ENCODE data around the gene ST14.

The ST14 gene

DNA sequence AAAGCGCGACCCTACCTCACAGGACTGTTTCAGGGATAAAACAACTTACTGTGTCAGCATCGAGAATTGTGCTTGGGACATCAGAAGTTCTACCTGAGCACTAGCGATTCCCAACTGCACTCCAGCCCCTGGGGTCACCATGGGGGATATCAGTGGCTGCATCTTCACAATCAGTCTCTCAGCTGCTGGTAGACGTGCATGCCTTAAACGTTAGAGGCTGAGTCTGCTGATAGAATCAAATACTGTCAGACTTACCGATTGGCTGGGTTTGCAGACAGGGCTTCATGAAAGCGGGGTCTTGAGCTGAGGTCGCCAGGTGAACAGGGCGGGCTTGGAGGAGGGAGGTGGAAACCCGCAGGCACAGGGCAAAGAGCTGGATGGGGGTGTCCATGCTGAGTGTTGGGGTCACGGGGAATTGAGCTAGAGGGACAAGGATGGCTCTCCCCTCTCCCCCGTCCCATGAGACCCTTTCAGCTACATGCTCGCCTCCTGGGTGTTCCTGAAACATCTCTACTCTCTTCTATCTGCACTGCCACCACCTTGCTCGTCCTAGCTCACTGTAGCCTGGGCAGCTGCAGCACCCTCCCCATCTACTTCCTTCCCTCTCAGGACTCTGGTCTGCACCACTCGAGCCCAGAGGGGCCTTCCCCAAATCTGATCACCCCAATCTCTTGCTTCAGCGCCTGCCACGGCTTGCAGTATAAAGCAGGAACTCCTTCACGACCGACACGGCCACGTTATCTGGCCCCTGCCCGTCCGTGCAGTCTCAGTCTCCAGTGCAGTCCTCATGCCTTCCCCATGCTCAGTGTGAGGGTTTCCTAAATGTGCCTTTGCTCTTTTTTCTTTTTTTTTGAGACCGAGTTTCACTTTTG is 43.5 kb downstream of the ST14 start:
- TF ChIP-seq, protein P1, sequence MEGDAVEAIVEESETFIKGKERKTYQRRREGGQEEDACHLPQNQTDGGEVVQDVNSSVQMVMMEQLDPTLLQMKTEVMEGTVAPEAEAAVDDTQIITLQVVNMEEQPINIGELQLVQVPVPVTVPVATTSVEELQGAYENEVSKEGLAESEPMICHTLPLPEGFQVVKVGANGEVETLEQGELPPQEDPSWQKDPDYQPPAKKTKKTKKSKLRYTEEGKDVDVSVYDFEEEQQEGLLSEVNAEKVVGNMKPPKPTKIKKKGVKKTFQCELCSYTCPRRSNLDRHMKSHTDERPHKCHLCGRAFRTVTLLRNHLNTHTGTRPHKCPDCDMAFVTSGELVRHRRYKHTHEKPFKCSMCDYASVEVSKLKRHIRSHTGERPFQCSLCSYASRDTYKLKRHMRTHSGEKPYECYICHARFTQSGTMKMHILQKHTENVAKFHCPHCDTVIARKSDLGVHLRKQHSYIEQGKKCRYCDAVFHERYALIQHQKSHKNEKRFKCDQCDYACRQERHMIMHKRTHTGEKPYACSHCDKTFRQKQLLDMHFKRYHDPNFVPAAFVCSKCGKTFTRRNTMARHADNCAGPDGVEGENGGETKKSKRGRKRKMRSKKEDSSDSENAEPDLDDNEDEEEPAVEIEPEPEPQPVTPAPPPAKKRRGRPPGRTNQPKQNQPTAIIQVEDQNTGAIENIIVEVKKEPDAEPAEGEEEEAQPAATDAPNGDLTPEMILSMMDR (IDR thresholded peaks at IDR 0.05): no peak
- TF ChIP-seq ZFX (IDR thresholded peaks at IDR 0.05; ENCODE audit: borderline replicate concordance): no peak
- H3K27ac ChIP-seq: no peak overlapping the region

DNA sequence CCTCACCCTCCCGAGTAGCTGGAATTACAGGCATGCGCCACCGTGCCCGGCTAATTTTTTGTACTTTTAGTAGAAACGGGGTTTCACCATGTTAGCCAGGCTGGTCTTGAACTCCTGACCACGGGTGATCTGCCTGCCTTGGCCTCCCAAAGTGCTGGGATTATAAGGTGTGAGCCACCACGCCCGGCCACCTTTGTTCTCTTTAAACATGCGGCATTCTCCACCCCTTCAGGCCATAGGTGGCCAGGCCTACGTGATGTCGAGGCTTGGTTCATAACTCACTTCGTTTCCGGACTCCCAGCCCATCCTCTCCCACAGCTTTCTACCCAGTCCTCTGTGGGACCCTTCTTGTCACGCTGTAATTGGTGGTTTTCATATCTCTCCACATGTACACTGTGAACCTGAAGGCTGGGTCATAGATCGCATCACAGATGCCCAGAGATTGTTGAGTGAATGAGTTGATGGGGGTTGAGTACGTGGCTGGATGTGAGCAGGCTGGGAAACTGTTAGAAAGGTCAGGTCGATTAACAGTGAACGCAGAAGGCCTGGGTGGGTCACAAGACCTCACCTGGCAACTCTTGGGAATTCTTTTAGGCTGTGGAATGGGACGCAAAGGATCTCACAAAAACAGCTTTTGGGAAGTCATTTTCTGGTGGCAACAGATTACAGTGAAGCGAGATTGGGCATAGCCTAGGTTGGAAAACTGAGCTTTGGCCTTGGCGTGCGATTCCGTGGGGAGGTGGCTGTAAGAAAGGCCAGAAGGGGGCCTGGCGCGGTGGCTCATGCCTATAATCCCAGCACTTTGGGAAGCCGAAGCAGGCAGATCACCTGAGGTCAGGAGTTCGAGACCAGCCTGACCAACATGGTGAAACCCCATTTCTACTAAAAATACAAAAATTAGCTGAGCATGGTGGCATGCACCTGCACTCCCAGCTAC is 44.5 kb downstream of the ST14 start:
- TF ChIP-seq, protein P1 (IDR thresholded peaks at IDR 0.05): no peak
- TF ChIP-seq ZFX (IDR thresholded peaks at IDR 0.05; ENCODE audit: borderline replicate concordance): no peak

DNA sequence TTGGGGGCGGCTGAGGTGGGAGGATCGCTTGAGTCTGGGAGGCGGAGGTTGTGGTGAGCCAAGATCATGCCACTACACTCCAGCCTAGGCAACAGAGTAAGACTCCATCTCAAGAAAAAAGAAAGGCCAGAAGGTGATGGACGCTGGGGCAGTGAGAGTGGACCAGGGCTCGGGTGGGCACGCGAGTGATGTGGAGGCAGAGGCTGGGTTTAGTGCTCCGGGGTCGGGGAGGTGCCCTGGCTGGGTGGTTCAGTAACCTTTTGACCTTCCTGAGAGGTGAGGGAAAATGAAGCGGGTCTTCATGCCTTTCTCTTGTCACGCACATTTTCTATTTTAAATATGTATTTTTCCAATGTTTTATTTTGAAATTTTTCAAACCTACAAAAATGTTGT is 45.1 kb downstream of the ST14 start:
- H3K27ac ChIP-seq: no peak overlapping the region
- TF ChIP-seq, protein P1 (IDR thresholded peaks at IDR 0.05): no peak
- no peak for TF ChIP-seq ZFX (IDR thresholded peaks at IDR 0.05; ENCODE audit: borderline replicate concordance)

More for the DNA sequence above, 44.5 kb downstream of the ST14 start:
- no peak overlapping the region for H3K27ac ChIP-seq

DNA sequence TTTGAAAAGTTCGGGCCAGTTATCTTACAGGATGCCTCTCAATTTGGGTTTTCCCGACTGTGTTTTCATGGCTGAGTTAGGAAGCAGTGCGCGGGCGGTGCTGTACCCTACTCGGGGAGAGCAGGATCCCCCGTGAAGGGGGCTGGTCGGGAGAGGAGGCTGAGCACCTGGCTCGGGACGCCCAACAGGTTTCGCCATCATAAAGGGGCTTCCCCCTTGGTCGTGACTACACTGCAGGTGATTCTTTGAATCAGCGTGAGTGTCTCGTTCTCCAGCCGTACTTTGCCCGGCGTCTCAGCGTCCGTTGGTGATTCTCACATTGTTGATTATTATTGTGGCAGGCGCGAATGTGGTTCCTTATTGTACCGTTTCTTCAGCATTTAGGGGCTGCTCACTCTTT is 46.6 kb downstream of the ST14 start:
- H3K27ac ChIP-seq: no peak overlapping the region
- TF ChIP-seq, protein P1 (IDR thresholded peaks at IDR 0.05): no peak
- TF ChIP-seq ZFX (IDR thresholded peaks at IDR 0.05; ENCODE audit: borderline replicate concordance): no peak

DNA sequence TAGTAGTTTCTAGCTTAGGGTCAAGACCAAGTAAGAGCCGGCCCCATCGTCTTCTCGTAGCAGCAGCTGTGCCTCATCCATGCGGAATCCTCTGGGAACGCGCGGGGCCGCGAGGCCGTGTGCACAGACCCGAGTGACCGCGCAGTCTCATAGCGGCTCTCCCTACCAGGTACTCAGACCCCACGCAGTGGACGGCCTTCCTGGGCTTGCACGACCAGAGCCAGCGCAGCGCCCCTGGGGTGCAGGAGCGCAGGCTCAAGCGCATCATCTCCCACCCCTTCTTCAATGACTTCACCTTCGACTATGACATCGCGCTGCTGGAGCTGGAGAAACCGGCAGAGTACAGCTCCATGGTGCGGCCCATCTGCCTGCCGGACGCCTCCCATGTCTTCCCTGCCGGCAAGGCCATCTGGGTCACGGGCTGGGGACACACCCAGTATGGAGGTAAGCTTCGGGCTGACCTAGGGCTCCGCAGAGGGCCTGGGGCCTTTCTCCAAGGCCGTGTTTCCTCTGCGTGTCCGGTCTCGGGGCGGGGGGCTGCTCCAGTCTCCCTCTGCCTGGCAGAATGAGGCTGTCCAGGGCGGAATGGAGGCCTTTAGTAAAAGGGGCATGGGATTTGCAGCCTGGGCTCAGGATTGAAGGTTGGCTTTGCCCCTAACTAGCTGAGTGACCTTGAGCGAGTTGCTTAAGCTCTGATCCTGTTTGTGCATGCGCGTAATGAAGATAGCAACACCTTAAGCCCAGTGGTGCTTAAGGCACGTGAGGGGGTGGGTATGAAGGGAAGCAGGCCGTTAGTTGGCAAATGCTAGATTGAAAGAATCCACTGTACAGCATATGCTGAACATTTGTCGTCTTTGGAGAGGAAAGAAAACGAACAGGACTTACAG is 48.9 kb downstream of the ST14 start:
- TF ChIP-seq, protein P1 (IDR thresholded peaks at IDR 0.05): no peak
- TF ChIP-seq ZFX (IDR thresholded peaks at IDR 0.05; ENCODE audit: borderline replicate concordance): no peak
- H3K27ac ChIP-seq: no peak overlapping the region

DNA sequence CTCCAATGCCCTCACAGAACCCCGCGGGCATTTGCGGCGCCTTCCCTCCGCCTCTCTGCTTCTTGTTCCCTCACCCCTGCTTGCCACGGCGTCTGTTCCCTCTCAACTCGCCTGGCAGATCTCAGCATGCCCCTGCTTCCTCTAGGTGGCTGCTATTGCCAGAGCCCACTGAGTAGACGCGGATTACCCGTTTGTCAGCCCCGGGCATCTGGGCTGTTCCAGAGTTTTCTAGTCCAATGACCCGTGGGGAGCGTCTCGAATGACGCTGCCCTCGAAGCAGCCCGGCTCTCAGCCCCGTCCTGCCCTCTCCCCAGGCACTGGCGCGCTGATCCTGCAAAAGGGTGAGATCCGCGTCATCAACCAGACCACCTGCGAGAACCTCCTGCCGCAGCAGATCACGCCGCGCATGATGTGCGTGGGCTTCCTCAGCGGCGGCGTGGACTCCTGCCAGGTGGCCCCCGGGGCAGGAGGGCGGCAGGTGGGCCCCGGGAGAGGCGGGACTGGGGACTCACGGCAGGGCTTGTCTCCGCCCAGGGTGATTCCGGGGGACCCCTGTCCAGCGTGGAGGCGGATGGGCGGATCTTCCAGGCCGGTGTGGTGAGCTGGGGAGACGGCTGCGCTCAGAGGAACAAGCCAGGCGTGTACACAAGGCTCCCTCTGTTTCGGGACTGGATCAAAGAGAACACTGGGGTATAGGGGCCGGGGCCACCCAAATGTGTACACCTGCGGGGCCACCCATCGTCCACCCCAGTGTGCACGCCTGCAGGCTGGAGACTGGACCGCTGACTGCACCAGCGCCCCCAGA is 49.7 kb downstream of the ST14 start:
- no peak overlapping the region for H3K27ac ChIP-seq
- TF ChIP-seq, protein P1 (IDR thresholded peaks at IDR 0.05): no peak
- no peak for TF ChIP-seq ZFX (IDR thresholded peaks at IDR 0.05; ENCODE audit: borderline replicate concordance)

Measured in 22Rv1 (cell line).